ENCODE measurements around the gene PDF.
"Not testable (repeated sequence)": the region's sequence is repeated elsewhere in the genome, so short reads cannot be mapped to it uniquely, and the experiment has no call there.

Gene PDF

DNA sequence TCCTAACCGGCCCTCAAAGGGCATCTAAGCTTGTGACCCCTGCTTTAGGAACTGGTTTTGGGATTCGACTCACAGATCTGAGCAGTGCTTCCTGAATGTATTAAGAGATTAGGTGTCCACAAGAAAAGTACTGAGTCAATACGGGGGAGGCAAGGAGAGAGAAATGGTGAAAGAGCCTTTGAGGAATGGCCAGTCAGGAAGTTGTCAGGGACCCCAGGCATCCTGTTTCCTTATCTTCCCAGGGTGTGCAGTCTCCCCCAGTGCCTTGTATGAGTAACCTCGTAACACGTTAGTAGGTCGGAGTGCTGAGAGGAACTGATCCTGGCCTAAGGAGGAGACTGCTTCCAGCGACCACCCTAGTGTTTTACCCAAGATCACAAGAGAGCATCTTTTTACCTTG, 37.6 kb upstream of the PDF start:
- FAIRE-seq (no peak), DNase-seq (ENCODE audit: insufficient read length, low spot score) (no peak)
- TF ChIP-seq, protein P1, sequence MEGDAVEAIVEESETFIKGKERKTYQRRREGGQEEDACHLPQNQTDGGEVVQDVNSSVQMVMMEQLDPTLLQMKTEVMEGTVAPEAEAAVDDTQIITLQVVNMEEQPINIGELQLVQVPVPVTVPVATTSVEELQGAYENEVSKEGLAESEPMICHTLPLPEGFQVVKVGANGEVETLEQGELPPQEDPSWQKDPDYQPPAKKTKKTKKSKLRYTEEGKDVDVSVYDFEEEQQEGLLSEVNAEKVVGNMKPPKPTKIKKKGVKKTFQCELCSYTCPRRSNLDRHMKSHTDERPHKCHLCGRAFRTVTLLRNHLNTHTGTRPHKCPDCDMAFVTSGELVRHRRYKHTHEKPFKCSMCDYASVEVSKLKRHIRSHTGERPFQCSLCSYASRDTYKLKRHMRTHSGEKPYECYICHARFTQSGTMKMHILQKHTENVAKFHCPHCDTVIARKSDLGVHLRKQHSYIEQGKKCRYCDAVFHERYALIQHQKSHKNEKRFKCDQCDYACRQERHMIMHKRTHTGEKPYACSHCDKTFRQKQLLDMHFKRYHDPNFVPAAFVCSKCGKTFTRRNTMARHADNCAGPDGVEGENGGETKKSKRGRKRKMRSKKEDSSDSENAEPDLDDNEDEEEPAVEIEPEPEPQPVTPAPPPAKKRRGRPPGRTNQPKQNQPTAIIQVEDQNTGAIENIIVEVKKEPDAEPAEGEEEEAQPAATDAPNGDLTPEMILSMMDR (IDR thresholded peaks at IDR 0.05; ENCODE audit: insufficient read depth, missing control alignments): no peak

DNA sequence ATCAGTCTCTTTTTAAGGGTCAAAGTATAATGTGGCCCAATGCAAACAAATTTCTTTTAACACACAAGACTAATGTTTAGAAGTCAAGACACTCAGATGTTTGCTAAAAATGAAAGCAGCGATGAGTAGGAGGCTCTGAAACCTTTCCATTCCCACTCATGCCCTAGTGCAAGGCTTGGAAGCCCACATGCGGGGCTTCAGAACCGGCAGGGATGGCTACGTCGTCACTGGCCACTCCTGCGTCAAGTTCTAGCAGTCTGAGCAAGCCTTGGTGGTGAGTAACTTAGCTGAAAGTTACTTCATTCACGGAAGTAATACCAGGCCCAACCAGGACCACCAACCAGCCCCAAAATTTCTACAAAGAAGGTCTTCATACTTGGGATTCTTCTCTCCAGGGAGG, 36.0 kb upstream of the PDF start:
- DNase-seq (ENCODE audit: insufficient read length, low spot score): no peak
- TF ChIP-seq, protein P1 (IDR thresholded peaks at IDR 0.05; ENCODE audit: insufficient read depth, missing control alignments): no peak
- FAIRE-seq: no peak

GRCh38 chr16:69365901-69366300, 35.5 kb upstream of the PDF start:
- FAIRE-seq (no peak), DNase-seq (ENCODE audit: insufficient read length, low spot score) (no peak)
- TF ChIP-seq, protein P1 (IDR thresholded peaks at IDR 0.05; ENCODE audit: insufficient read depth, missing control alignments): no peak

DNA sequence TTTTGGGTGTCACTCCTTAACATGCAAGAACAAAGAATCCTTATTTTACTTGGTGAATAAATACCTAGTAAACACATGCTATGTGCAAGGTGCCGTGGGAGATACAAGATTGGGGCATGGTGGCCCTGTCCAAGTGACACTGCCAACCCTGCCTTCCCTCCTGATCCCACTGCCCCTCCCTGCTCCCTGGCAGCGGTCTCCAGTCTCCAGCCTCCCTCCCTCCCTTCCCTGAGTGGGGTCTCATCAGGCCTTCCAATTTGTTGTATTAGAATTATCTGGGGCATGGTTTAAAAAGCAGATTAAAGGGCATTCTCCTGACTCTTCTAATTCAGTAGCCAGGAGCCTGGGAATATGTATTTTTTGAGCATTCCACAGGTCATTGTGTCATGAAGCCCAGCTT, 33.7 kb upstream of the PDF start:
- FAIRE-seq (no peak), DNase-seq (ENCODE audit: insufficient read length, low spot score) (no peak)
- TF ChIP-seq, protein P1 (IDR thresholded peaks at IDR 0.05; ENCODE audit: insufficient read depth, missing control alignments): no peak

DNA sequence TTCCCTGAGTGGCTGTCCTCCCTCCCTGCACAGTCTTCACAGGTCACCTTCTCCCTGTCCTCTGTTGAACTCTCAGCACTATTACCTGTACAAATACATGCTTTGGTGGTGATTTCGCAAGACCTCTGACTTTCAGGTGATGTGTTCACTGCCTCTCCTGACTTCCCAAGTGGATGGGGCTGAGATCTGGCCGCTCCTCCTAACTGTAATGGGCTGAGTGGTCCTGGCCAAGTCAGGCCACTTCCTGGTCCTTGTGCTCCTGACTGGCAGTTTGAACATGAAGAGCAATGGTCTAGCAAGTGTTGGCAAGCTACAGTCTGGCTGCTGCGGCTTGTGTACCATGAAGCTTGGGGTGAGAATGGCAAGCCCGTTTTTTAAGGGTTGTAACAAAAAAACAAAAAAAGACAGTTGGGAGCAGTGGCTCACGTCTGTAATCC, 32.9 kb upstream of the PDF start:
- TF ChIP-seq, protein P1 (IDR thresholded peaks at IDR 0.05; ENCODE audit: insufficient read depth, missing control alignments): no peak
- DNase-seq (ENCODE audit: insufficient read length, low spot score) (no peak), FAIRE-seq (no peak)

DNA sequence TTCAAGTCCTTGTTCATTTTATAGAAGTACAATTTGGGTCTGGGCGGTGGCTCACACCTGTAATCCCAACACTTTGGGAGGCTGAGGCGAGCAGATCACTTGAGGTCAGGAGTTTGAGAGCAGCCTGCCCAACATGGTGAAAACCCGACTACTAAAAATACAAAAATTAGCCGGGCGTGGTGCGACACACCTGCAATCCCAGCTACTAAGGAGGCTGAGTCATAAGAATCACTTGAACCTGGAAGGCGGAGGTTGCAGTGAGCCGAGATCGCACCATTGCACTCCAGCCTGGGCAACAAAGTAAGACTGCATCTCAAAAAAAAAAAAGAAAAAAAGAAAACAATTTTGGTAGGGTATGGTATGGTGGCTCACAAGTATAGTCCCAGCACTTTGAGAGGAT, 29.7 kb upstream of the PDF start:
- not testable (repeated sequence) for DNase-seq (ENCODE audit: insufficient read length, low spot score); FAIRE-seq

- FAIRE-seq (no peak), DNase-seq (ENCODE audit: insufficient read length, low spot score) (no peak)
- TF ChIP-seq, protein P1 (IDR thresholded peaks at IDR 0.05; ENCODE audit: insufficient read depth, missing control alignments): no peak
These were observed 21.1 kb upstream of the PDF start, which contains the start of gene TMED6 for GRCh38 chr16:69351309-69352027. Gene TMED6 (minus strand): TSS chr16:69351786. CDS start chr16:69351753, 33 bp downstream.

Measured in D721Med (cell line).